ENCODE results near the gene DMD. TPM values are rescaled to one million over a fixed set of nuclear protein-coding genes. Genes with fewer than 3 reads are reported as not detected.

The DMD gene
- total RNA-seq, 1 donor from 2014 or later = 9.7 TPM

- Mint-ChIP-seq H3K4me3 (no peak overlapping the region), H3K9me3 (peaks cover 5% of the 10 kb centered on the region), H3K27ac (ENCODE audit: unreplicated experiment) (no peak overlapping the region), H3K27me3 (ENCODE audit: low read depth) (no peaks in the 10 kb centered on the region), H3K36me3 (ENCODE audit: low read depth) (no peaks in the 10 kb centered on the region), H3K4me1 (no peaks in the 10 kb centered on the region)
- DNase-seq (ENCODE audit: low read depth, low spot score) = no peak
- no peak for TF ChIP-seq CTCF (conservative IDR thresholded peaks at IDR 0.05)
Measured at GRCh38 chrX:32798990-32799389, 412.4 kb downstream of the DMD start.

- H3K27ac Mint-ChIP-seq (ENCODE audit: unreplicated experiment) = no peak overlapping the region
- TF ChIP-seq CTCF (conservative IDR thresholded peaks at IDR 0.05) = no peak
- DNase-seq (ENCODE audit: low read depth, low spot score) = no peak
- H3K27me3 Mint-ChIP-seq (ENCODE audit: low read depth) = no peaks in the 10 kb centered on the region
- H3K36me3 Mint-ChIP-seq (ENCODE audit: low read depth) = no peaks in the 10 kb centered on the region
- no peaks in the 10 kb centered on the region for H3K9me3 Mint-ChIP-seq
- H3K4me3 Mint-ChIP-seq = no peak overlapping the region
- no peaks in the 10 kb centered on the region for H3K4me1 Mint-ChIP-seq
Measured at GRCh38 chrX:32788936-32789335, 422.4 kb downstream of the DMD start.

- no peaks in the 10 kb centered on the region for H3K27me3 Mint-ChIP-seq (ENCODE audit: low read depth)
- no peaks in the 10 kb centered on the region for H3K4me1 Mint-ChIP-seq
- H3K4me3 Mint-ChIP-seq = no peak overlapping the region
- H3K9me3 Mint-ChIP-seq = no peaks in the 10 kb centered on the region
- no peak for TF ChIP-seq CTCF (conservative IDR thresholded peaks at IDR 0.05)
- no peak overlapping the region for H3K27ac Mint-ChIP-seq (ENCODE audit: unreplicated experiment)
- no peaks in the 10 kb centered on the region for H3K36me3 Mint-ChIP-seq (ENCODE audit: low read depth)
- DNase-seq (ENCODE audit: low read depth, low spot score) = no peak
Measured at GRCh38 chrX:32780109-32780508, 431.2 kb downstream of the DMD start.

GRCh38 chrX:32778965-32779364 lies 432.4 kb downstream of the DMD start:
- TF ChIP-seq CTCF (conservative IDR thresholded peaks at IDR 0.05) = no peak
- DNase-seq (ENCODE audit: low read depth, low spot score) = no peak
- no peak overlapping the region for H3K27ac Mint-ChIP-seq (ENCODE audit: unreplicated experiment)
- peaks cover 3% of the 10 kb centered on the region for H3K9me3 Mint-ChIP-seq
- H3K4me3 Mint-ChIP-seq = no peak overlapping the region
- no peaks in the 10 kb centered on the region for H3K4me1 Mint-ChIP-seq
- H3K36me3 Mint-ChIP-seq (ENCODE audit: low read depth) = no peaks in the 10 kb centered on the region
- H3K27me3 Mint-ChIP-seq (ENCODE audit: low read depth) = no peaks in the 10 kb centered on the region

GRCh38 chrX:32774966-32775365 lies 436.4 kb downstream of the DMD start:
- DNase-seq (ENCODE audit: low read depth, low spot score) = no peak
- no peak overlapping the region for H3K27ac Mint-ChIP-seq (ENCODE audit: unreplicated experiment)
- no peaks in the 10 kb centered on the region for H3K4me1 Mint-ChIP-seq
- no peaks in the 10 kb centered on the region for H3K27me3 Mint-ChIP-seq (ENCODE audit: low read depth)
- no peak for TF ChIP-seq CTCF (conservative IDR thresholded peaks at IDR 0.05)
- no peaks in the 10 kb centered on the region for H3K36me3 Mint-ChIP-seq (ENCODE audit: low read depth)
- H3K9me3 Mint-ChIP-seq = peaks cover 3% of the 10 kb centered on the region
- H3K4me3 Mint-ChIP-seq = no peak overlapping the region

GRCh38 chrX:32749070-32749469 lies 462.3 kb downstream of the DMD start:
- Mint-ChIP-seq H3K4me3 (no peak overlapping the region), H3K27me3 (ENCODE audit: low read depth) (peaks cover 2% of the 10 kb centered on the region), H3K4me1 (no peaks in the 10 kb centered on the region), H3K9me3 (no peaks in the 10 kb centered on the region), H3K36me3 (ENCODE audit: low read depth) (no peaks in the 10 kb centered on the region), H3K27ac (ENCODE audit: unreplicated experiment) (no peak overlapping the region)
- DNase-seq (ENCODE audit: low read depth, low spot score) = no peak
- TF ChIP-seq CTCF (conservative IDR thresholded peaks at IDR 0.05) = no peak
